HCT116 (cell line): ENCODE results near the gene MICOS13. TPM values are rescaled to one million over a fixed set of nuclear protein-coding genes. Genes with fewer than 3 reads are reported as not detected.

Source experiments
- ATAC-seq: fragments of 200-7000 bp; cut with Tn5 transposase; 2 replicates; pipeline ENCODE4 v1.9.1; 2020; ENCODE audit warnings: mild to moderate bottlenecking, moderate library complexity
- BruUV-seq: library from RNA; stranded (reverse); fragments of 400-500 nt; replicated peaks from 2 replicates; lab custom pipeline; 2021; lab: Mats Ljungman, UMichigan
- CTCF ChIA-PET: fragments of 300-600 bp; sonication (Branson Sonifier 250); formaldehyde crosslinking; loops from one replicate; lab custom pipeline; 2021; ENCODE audit warnings: antibody characterized with exemption; lab: Charles Lee
- POLR2A ChIA-PET: fragments of 300-600, 350-600 bp; sonication (Branson Sonifier 250); formaldehyde crosslinking; loops from one replicate; lab custom pipeline; 2021; ENCODE audit warnings: antibody characterized with exemption; lab: Charles Lee
- RAD21 ChIA-PET, 2 experiments: fragments of 300-600 bp; sonication (Branson Sonifier 250); formaldehyde crosslinking; loops; one replicate each; lab custom pipeline; 2023; ENCODE audit warnings: low total read pairs in 2 of 2; ENCODE audit not compliant: uncharacterized antibody in 2 of 2, unreplicated experiment in 2 of 2, low non-redundant PET in 1 of 2; lab: Charles Lee
- DNase-seq: peaks from one replicate; pipeline ENCODE4 v3.0.0-alpha.2; 2010; ENCODE audit warnings: low read depth, low spot score
- H2AFZ ChIP-seq: fragments of 200-600 bp; shearing (Covaris generic), sonication (generic); 2 replicates; pipeline ENCODE4 v1.6.1; 2017; ENCODE audit warnings: low read depth, mixed run types, mixed read lengths, antibody characterized with exemption, low read length; ENCODE audit not compliant: poor library complexity, severe bottlenecking
- H3K27ac ChIP-seq: 2 replicates; pipeline ENCODE4 v1.5.1; 2012; ENCODE audit warnings: low read depth, low read length
- H3K27me3 ChIP-seq: fragments of 200-600 bp; sonication (generic); 2 replicates; pipeline ENCODE4 v1.6.1; 2016; ENCODE audit warnings: mixed run types, low read length, mixed read lengths; ENCODE audit not compliant: insufficient read depth
- H3K36me3 ChIP-seq, 2 experiments: fragments of 200-500 bp in 1 of 2; fragments of 200-600 bp in 1 of 2; sonication (Bioruptor generic) in 1 of 2; sonication (generic) in 1 of 2; 2 replicates each; pipeline versions ENCODE4 v1.5.1 to v1.6.1; 2014 to 2016; ENCODE audit warnings: low read length in 2 of 2, inconsistent platforms in 1 of 2, mixed read lengths in 1 of 2, mixed run types in 1 of 2; ENCODE audit not compliant: insufficient read depth in 2 of 2, control insufficient read depth in 1 of 2
- H3K4me1 ChIP-seq, 2 experiments: fragments of 200-600 bp in 1 of 2; sonication (generic) in 1 of 2; 2 replicates each; pipeline versions ENCODE4 v1.5.1 to v1.6.1; 2012 to 2017; ENCODE audit warnings: low read length in 2 of 2, inconsistent platforms in 1 of 2, mild to moderate bottlenecking in 1 of 2, mixed read lengths in 1 of 2, mixed run types in 1 of 2, moderate library complexity in 1 of 2; ENCODE audit not compliant: insufficient read depth in 2 of 2, control insufficient read depth in 1 of 2
- H3K4me2 ChIP-seq: fragments of 200-600 bp; sonication (generic); 2 replicates; pipeline ENCODE4 v1.6.1; 2017; ENCODE audit warnings: mixed run types, low read length, mixed read lengths
- H3K4me3 ChIP-seq, 2 experiments: fragments of 200-600 bp in 1 of 2; sonication (generic) in 1 of 2; replicated peaks in 1 of 2; 2 replicates each; pipeline ENCODE4 v1.5.1; 2011 to 2016; ENCODE audit warnings: low read length in 2 of 2, control low read depth in 1 of 2, low read depth in 1 of 2, mild to moderate bottlenecking in 1 of 2, mixed read lengths in 1 of 2, mixed run types in 1 of 2
- H3K79me2 ChIP-seq: fragments of 200-600 bp; sonication (generic); 2 replicates; pipeline ENCODE4 v1.6.1; 2017; ENCODE audit warnings: mild to moderate bottlenecking, mixed run types, low read length, moderate library complexity, mixed read lengths; ENCODE audit not compliant: insufficient read depth
- H3K9ac ChIP-seq: fragments of 200-600 bp; sonication (generic); 2 replicates; pipeline ENCODE4 v1.6.1; 2016; ENCODE audit warnings: low read length, mixed read lengths
- H3K9me2 ChIP-seq: fragments of 200-600 bp; sonication (generic), shearing (Covaris generic); 2 replicates; pipeline ENCODE4 v1.6.1; 2017; ENCODE audit warnings: mixed run types, mild to moderate bottlenecking, moderate library complexity; ENCODE audit not compliant: insufficient read depth
- H3K9me3 ChIP-seq, 2 experiments: fragments of 200-500 bp in 1 of 2; fragments of 200-600 bp in 1 of 2; sonication (Bioruptor generic) in 1 of 2; sonication (generic) in 1 of 2; 2 replicates each; pipeline ENCODE4 v1.6.1; 2014 to 2017; ENCODE audit warnings: low read length in 2 of 2, mixed read lengths in 2 of 2, inconsistent platforms in 1 of 2, low read depth in 1 of 2, mild to moderate bottlenecking in 1 of 2, mixed run types in 1 of 2, moderate library complexity in 1 of 2; ENCODE audit not compliant: control insufficient read depth in 1 of 2, insufficient read depth in 1 of 2
- H4K20me1 ChIP-seq: fragments of 200-600 bp; sonication (generic), shearing (Covaris generic); 2 replicates; pipeline ENCODE4 v1.6.1; 2017; ENCODE audit warnings: mixed run types, mild to moderate bottlenecking, moderate library complexity; ENCODE audit not compliant: insufficient read depth
- CBX3 ChIP-seq: IDR thresholded peaks from 2 replicates; pipeline ENCODE4 v1.6.1; 2012; ENCODE audit warnings: low read depth
- EGR1 ChIP-seq: IDR thresholded peaks from 2 replicates; pipeline ENCODE4 v1.6.1; 2012; ENCODE audit warnings: low read depth
- ELF1 ChIP-seq: IDR thresholded peaks from 2 replicates; pipeline ENCODE4 v1.6.1; 2012; ENCODE audit warnings: low read depth, borderline replicate concordance
- EZH2 ChIP-seq: fragments of 200-600 bp; sonication (generic); IDR thresholded peaks from 2 replicates; pipeline ENCODE4 v1.6.1; 2017; ENCODE audit warnings: antibody characterized with exemption, mixed run types
- EZH2phosphoT487 ChIP-seq: fragments of 200-600 bp; IDR thresholded peaks from 2 replicates; pipeline ENCODE4 v1.6.1; 2018; ENCODE audit warnings: antibody characterized with exemption, borderline replicate concordance
- FOSL1 ChIP-seq: IDR thresholded peaks from 2 replicates; pipeline ENCODE4 v1.6.1; 2012; ENCODE audit warnings: low read depth
- JUND ChIP-seq: IDR thresholded peaks from 2 replicates; pipeline ENCODE4 v1.6.1; 2012
- POLR2AphosphoS5 ChIP-seq: IDR thresholded peaks from 2 replicates; pipeline ENCODE4 v1.6.1; 2011; ENCODE audit warnings: mild to moderate bottlenecking, low read depth, low read length, moderate library complexity
- RAD21 ChIP-seq: IDR thresholded peaks from 2 replicates; pipeline ENCODE4 v1.6.1; 2012; ENCODE audit warnings: low read depth, mild to moderate bottlenecking
- REST ChIP-seq: IDR thresholded peaks from 2 replicates; pipeline ENCODE4 v1.6.1; 2012; ENCODE audit warnings: low read depth
- SIN3A ChIP-seq: IDR thresholded peaks from 2 replicates; pipeline ENCODE4 v1.6.1; 2012; ENCODE audit warnings: low read depth
- SP1 ChIP-seq: IDR thresholded peaks from 2 replicates; pipeline ENCODE4 v1.6.1; 2012; ENCODE audit warnings: low read depth
- SRF ChIP-seq: IDR thresholded peaks from 2 replicates; pipeline ENCODE4 v1.6.1; 2012; ENCODE audit warnings: low read depth
- YY1 ChIP-seq: IDR thresholded peaks from 2 replicates; pipeline ENCODE4 v1.6.1; 2011; ENCODE audit warnings: low read length, low read depth, moderate library complexity, mild to moderate bottlenecking; ENCODE audit not compliant: insufficient replicate concordance; ENCODE audit errors: extremely low read depth
- ZNF274 ChIP-seq: fragments of 200-500 bp; sonication (Bioruptor generic); IDR thresholded peaks from 2 replicates; pipeline ENCODE4 v1.6.1; 2014; ENCODE audit warnings: mild to moderate bottlenecking, low read depth, low read length, inconsistent platforms
- intact Hi-C: fragments of 100-400 bp; cut with micrococcal nuclease; formaldehyde crosslinking; loops from 2 replicates; pipeline ENCODE4 v1.10.0; 2022
- total RNA-seq: library from RNA; stranded (reverse); gene quantifications from one replicate; pipeline ENCODE4 v1.2.1, GENCODE V29; 2021; ENCODE audit not compliant: unreplicated experiment
- TF ChIP-seq, protein P1 (sequence below): IDR thresholded peaks from 2 replicates; pipeline ENCODE4 v1.6.1; 2012
- TF ChIP-seq, protein P2 (sequence below): IDR thresholded peaks from 2 replicates; pipeline ENCODE4 v1.6.1; 2012

MICOS13 gene
- total RNA-seq, 1 experiment from 2014 or later: 61.6 TPM

DNA sequence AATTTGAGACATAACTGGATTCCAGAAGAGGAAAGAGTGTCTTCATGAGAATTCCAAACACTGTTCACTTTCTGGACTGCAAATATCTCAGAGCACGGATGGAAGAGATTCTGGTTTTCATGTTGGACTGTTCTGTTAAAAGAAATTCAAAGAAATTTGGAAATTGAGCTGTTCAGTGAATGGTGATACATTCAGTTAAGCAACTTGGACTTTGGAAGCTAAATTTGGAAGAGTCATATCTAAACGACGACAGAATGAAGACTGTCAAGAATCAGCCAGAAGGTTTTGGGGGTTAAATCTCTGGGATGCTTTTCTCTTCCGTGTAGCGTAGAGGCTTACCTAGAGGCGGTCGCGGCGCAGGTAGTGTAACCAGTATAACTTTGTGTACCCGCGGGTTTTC, 31.9 kb downstream of the MICOS13 start:
- intact Hi-C loops: no loop called here
- ChIA-PET RAD21 (no interaction called here), POLR2A (no interaction called here)

DNA sequence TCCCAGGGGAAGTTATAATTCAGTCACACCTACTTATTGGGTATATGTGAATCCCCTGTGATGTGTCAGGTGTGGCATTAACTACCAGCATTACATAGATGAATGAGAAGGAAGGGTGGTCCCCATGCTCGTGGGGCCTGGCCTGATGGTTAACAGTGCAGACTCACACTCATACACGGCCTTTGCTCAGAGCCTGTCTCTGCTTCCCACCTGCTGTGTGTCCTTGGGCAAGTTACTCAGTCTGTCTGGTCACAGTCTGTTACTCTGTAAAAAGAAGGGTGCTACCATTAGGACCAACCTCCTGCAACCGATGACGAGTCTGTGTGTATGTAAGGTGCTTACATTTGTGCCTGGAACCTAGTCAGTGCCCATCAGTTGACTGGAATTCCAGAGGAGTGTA, 33.6 kb downstream of the MICOS13 start:
- ChIA-PET RAD21 (no interaction called here), CTCF (no interaction called here)
- TF ChIP-seq POLR2AphosphoS5 (no peak), CBX3 (no peak), SP1 (no peak), EZH2 (no peak), RAD21 (no peak), YY1 (no peak), ZNF274 (no peak), EGR1 (no peak), SRF (no peak), ELF1 (no peak), FOSL1 (no peak), EZH2phosphoT487 (no peak), REST (no peak), JUND (no peak), SIN3A (no peak)
- TF ChIP-seq, protein P1, sequence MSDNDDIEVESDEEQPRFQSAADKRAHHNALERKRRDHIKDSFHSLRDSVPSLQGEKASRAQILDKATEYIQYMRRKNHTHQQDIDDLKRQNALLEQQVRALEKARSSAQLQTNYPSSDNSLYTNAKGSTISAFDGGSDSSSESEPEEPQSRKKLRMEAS: no peak

More for the DNA sequence above, 31.9 kb downstream of the MICOS13 start:
- H3K4me2 ChIP-seq: no peak overlapping the region
- ATAC-seq: no peak
- H4K20me1 ChIP-seq: peaks cover 10% of the 10 kb centered on the region; the same call in 1 of the 2 replicates
- H3K79me2 ChIP-seq: peaks cover 85% of the 10 kb centered on the region
- H2AFZ ChIP-seq: no peak overlapping the region
- H3K9ac ChIP-seq: no peak overlapping the region
- CTCF ChIA-PET: no interaction called here
- H3K27ac ChIP-seq: no peak overlapping the region
- no peaks in the 10 kb centered on the region for H3K9me2 ChIP-seq
- H3K9me3 ChIP-seq: no peaks in the 10 kb centered on the region
- TF ChIP-seq RAD21 (no peak), SP1 (no peak), POLR2AphosphoS5 (no peak), EGR1 (no peak), EZH2 (no peak), ELF1 (no peak), CBX3 (no peak), JUND (no peak)
- TF ChIP-seq, protein P2, sequence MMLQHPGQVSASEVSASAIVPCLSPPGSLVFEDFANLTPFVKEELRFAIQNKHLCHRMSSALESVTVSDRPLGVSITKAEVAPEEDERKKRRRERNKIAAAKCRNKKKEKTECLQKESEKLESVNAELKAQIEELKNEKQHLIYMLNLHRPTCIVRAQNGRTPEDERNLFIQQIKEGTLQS: no peak
- TF ChIP-seq, protein P1: no peak
- no peaks in the 10 kb centered on the region for H3K27me3 ChIP-seq
- H3K4me1 ChIP-seq: no peaks in the 10 kb centered on the region
- DNase-seq: no peak
- no TSS peak for BruUV-seq
- peaks cover 73 to 87% of the 10 kb centered on the region in 2 experiments for H3K36me3 ChIP-seq
- H3K4me3 ChIP-seq: no peak overlapping the region

More for the DNA sequence above, 33.6 kb downstream of the MICOS13 start:
- H3K9me2 ChIP-seq: no peaks in the 10 kb centered on the region
- H3K79me2 ChIP-seq: peaks cover 90% of the 10 kb centered on the region
- H3K4me3 ChIP-seq: no peak overlapping the region
- no peak overlapping the region for H2AFZ ChIP-seq
- H3K4me1 ChIP-seq: no peaks in the 10 kb centered on the region
- H3K9ac ChIP-seq: no peak overlapping the region
- peaks cover 19% of the 10 kb centered on the region; the same call in 1 of the 2 replicates for H4K20me1 ChIP-seq
- no peak overlapping the region for H3K27ac ChIP-seq
- ATAC-seq: no peak
- POLR2A ChIA-PET: no interaction called here
- peaks cover 69 to 87% of the 10 kb centered on the region in 2 experiments for H3K36me3 ChIP-seq
- no peaks in the 10 kb centered on the region for H3K27me3 ChIP-seq
- DNase-seq: no peak
- H3K9me3 ChIP-seq: no peaks in the 10 kb centered on the region
- no TSS peak for BruUV-seq
- intact Hi-C loops: no loop called here
- no peak overlapping the region for H3K4me2 ChIP-seq
